ENCODE data around the gene ZDHHC4.
A peak's percentile ranks its signal among the peaks of the same experiment; 100 is the strongest.

The ZDHHC4 gene

GRCh38 chr7:6556196-6556595, 21.1 kb upstream of the ZDHHC4 start:
- H3K27me3 ChIP-seq (replicated peaks): no peaks in the 10 kb centered on the region
- H3K36me3 ChIP-seq (replicated peaks): no peaks in the 10 kb centered on the region
- peak; percentile 7 for TF ChIP-seq CTCF (IDR thresholded peaks at IDR 0.05; ENCODE audit: low read depth, low read length, missing control alignments)
- DNase-seq: no peak
- no peak overlapping the region for H3K27ac ChIP-seq
- H3K4me3 ChIP-seq (ENCODE audit: low read depth, low read length): no peak overlapping the region
- in situ Hi-C loops (cut with HindIII; ENCODE audit: low pct_ligation_motif_present, low sequenced_read_pairs): no loop called here

DNA sequence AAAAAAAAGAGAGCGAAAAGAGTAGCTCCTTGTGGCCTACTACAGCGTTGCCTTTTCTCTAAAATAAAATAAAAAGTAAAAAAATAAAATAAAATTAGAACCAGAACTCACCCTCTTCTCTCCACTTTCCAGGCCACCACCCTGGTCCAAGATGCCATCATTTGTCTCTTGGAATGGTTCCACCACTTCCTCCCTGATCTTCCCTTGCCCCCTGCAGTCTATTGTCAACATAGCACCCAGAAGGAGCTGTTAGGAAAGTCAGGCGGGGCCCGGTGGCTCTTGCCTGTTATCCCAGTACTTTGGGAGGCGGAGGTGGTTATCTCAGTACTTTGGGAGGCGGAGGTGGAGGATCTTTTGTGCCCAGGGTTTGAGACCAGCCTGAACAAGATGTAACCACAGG, 18.4 kb upstream of the ZDHHC4 start:
- DNase-seq: peak; percentile 18
- no peaks in the 10 kb centered on the region for H3K27me3 ChIP-seq (replicated peaks)
- peak; percentile 65 for TF ChIP-seq CTCF (IDR thresholded peaks at IDR 0.05; ENCODE audit: low read depth, low read length, missing control alignments)
- no peak overlapping the region for H3K27ac ChIP-seq
- H3K36me3 ChIP-seq (replicated peaks): no peaks in the 10 kb centered on the region
- in situ Hi-C loops (cut with HindIII; ENCODE audit: low pct_ligation_motif_present, low sequenced_read_pairs): no loop called here
- no peak overlapping the region for H3K4me3 ChIP-seq (ENCODE audit: low read depth, low read length)

GRCh38 chr7:6559896-6560295, 17.4 kb upstream of the ZDHHC4 start:
- H3K4me3 ChIP-seq (ENCODE audit: low read depth, low read length): no peak overlapping the region
- H3K36me3 ChIP-seq (replicated peaks): no peaks in the 10 kb centered on the region
- TF ChIP-seq CTCF (IDR thresholded peaks at IDR 0.05; ENCODE audit: low read depth, low read length, missing control alignments): no peak
- H3K27ac ChIP-seq: no peak overlapping the region
- DNase-seq: no peak
- in situ Hi-C loops (cut with HindIII; ENCODE audit: low pct_ligation_motif_present, low sequenced_read_pairs): no loop called here
- H3K27me3 ChIP-seq (replicated peaks): no peaks in the 10 kb centered on the region

DNA sequence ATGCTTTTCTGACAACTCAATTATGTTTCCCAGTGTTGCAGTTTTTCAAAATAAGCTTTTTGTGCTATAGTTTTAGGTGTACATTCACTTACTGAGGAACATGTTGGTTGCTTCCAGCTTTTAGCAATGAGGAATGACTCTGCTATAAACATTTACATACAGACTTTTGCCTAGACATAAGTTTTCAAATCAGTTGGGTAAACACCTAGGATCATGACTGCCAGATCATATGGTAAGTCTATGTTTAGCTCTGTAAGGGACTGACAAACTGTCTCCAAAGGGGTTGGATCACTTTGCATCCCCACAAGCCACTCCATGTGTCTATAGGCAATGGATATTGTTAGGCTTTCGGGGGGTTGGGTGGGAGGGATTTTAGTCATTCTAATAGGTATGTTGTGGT, 15.1 kb upstream of the ZDHHC4 start:
- no peak overlapping the region for H3K4me3 ChIP-seq (ENCODE audit: low read depth, low read length)
- H3K27me3 ChIP-seq (replicated peaks): no peaks in the 10 kb centered on the region
- no peak overlapping the region for H3K27ac ChIP-seq
- DNase-seq: no peak
- in situ Hi-C loops (cut with HindIII; ENCODE audit: low pct_ligation_motif_present, low sequenced_read_pairs): no loop called here
- H3K36me3 ChIP-seq (replicated peaks): no peaks in the 10 kb centered on the region
- TF ChIP-seq CTCF (IDR thresholded peaks at IDR 0.05; ENCODE audit: low read depth, low read length, missing control alignments): no peak

DNA sequence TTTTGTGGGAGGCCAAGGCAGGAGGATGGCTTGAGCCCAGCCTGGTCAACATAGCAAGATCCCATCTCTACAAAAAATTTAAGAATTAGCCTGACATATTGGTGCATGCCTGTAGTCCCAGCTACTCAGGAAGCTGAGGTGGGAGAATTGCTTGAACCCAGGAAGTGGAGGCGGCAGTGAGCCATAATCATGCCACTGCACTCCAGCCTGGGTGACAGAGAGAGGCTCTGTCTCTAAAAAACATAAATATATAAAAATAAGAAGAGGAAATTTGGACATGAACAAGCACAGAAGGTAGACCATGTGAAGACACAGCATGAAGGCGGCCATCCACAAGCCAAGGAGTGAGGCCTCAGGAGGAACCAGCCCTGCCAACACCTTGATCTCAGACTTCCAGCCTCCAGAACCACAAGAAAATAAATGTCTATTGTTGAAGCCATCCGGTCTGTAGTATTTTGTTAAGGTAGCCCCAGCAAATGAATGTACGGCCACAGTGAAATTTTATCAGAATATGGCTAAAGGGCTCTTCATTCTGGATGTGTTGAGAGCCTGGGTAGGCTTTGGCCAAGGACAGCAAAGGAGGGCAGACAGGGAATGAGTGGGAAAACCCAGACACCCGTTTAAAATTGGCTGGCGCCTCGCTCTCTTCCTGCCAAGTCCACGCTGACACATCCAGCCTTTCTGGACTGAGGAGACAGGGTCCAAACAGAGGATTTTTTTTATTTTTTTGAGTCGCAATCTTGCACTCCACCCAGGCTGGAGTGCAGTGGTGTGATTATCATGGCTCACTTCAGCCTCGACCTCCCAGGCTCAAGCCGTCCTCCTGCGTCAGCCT, 13.1 kb upstream of the ZDHHC4 start:
- H3K27ac ChIP-seq: no peak overlapping the region
- no peak for DNase-seq
- in situ Hi-C loops (cut with HindIII; ENCODE audit: low pct_ligation_motif_present, low sequenced_read_pairs): no loop called here
- H3K27me3 ChIP-seq (replicated peaks): no peaks in the 10 kb centered on the region
- H3K4me3 ChIP-seq (ENCODE audit: low read depth, low read length): no peak overlapping the region
- no peak for TF ChIP-seq CTCF (IDR thresholded peaks at IDR 0.05; ENCODE audit: low read depth, low read length, missing control alignments)
- no peaks in the 10 kb centered on the region for H3K36me3 ChIP-seq (replicated peaks)

DNA sequence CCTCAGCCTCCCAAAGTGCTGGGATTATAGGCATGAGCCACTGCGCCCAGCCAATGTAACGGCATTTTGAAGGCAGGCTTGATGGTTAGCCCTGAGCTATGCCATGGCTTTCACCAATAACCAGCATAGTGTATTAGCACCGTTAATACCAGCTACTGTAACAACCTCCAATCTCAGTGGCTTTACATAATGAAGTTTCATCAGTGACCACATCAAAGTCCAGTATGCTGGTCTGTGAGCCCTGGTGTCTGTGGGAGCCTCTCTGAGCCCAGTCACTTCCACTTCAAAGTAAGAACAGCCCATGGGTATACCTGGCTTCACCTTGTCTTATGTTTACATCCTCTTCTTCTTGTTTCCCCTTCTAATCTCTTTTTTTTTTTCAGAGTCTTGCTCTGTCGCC, 11.6 kb upstream of the ZDHHC4 start:
- no peak overlapping the region for H3K4me3 ChIP-seq (ENCODE audit: low read depth, low read length)
- TF ChIP-seq CTCF (IDR thresholded peaks at IDR 0.05; ENCODE audit: low read depth, low read length, missing control alignments): no peak
- H3K27me3 ChIP-seq (replicated peaks): no peaks in the 10 kb centered on the region
- no peak overlapping the region for H3K27ac ChIP-seq
- in situ Hi-C loops (cut with HindIII; ENCODE audit: low pct_ligation_motif_present, low sequenced_read_pairs): no loop called here
- no peaks in the 10 kb centered on the region for H3K36me3 ChIP-seq (replicated peaks)
- no peak for DNase-seq
